GM18502 (cell line): ENCODE data around the gene KCNN4.
"Not testable (repeated sequence)": the region's sequence is repeated elsewhere in the genome, so short reads cannot be mapped to it uniquely, and the experiment has no call there.

Experiments
- ATAC-seq: cut with Tn5 transposase; IDR thresholded peaks from one replicate; pipeline ENCODE4 v1.9.1; 2021; ENCODE audit warnings: mild to moderate bottlenecking; ENCODE audit not compliant: unreplicated experiment, poor library complexity

The KCNN4 gene

DNA sequence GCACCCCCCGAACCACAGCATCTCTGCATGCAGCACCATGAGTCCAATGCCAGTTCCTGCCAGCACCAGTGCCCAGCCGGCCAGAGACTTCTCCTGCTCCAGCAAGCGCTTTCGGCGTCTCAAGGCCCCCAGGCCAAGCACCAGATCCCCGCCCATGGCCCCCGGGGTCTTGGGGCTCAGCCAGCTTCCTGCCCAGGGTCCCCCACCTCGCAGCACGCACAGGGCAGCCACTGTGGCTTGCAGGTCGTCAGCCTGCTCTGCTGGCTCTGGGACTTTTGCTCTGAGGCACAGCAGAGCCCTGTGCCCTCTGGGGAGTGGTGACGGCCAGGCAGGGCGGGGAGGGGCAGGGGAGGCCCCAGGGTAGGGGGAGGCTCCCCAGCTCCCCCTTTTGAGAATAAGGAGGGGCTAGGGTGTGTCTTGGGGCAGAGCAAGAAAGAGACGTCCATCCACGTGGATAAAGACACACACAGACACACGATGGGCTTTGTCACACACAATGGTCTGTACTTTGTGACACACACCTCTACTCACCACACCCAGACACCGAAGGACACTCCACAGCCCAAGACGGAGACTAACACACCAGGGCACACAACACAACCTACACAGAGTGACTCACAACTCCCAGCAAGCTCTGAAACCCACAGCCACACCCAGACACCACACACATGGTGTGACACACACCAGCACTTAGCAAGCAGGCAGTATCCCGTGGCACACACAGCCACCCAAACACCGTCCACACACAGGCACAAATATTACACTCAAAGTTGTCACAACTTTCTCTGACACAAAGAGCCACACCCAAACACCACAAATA, at the start of gene KCNN4:
Gene KCNN4 (minus strand): TSS at position 268 of the 820 bp plus-strand sequence. CDS start 112 bp downstream, at position 156.
- peak; percentile 36 for ATAC-seq

GRCh38 chr19:43826787-43827754, 46.3 kb upstream of the KCNN4 start, which contains the start of gene ZNF283:
Gene ZNF283, plus strand, starts transcription at chr19:43827321. Its CDS starts 6,184 bp downstream, at chr19:43833505.
- ATAC-seq: peak; percentile 75

- not testable (repeated sequence) for ATAC-seq
These were observed 43.8 kb upstream of the KCNN4 start for GRCh38 chr19:43824572-43824971.

GRCh38 chr19:43823856-43824255, 43.1 kb upstream of the KCNN4 start:
- ATAC-seq: not testable (repeated sequence)

DNA sequence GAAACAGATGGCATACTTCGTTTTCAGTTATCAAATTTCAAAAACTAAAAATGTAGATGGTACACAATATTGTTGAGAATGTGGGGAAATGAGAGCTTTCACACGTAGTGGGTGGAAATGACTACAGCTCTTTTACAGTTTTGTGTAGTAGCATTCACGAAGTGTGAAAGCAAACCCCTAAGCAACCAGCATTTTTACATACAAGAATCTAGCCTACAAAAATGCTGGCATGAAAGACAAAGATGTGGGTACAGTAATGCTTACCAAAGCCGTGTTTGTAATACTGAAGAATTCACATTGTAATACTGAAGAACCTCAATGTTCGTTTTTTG, 40.1 kb upstream of the KCNN4 start:
- no peak for ATAC-seq

DNA sequence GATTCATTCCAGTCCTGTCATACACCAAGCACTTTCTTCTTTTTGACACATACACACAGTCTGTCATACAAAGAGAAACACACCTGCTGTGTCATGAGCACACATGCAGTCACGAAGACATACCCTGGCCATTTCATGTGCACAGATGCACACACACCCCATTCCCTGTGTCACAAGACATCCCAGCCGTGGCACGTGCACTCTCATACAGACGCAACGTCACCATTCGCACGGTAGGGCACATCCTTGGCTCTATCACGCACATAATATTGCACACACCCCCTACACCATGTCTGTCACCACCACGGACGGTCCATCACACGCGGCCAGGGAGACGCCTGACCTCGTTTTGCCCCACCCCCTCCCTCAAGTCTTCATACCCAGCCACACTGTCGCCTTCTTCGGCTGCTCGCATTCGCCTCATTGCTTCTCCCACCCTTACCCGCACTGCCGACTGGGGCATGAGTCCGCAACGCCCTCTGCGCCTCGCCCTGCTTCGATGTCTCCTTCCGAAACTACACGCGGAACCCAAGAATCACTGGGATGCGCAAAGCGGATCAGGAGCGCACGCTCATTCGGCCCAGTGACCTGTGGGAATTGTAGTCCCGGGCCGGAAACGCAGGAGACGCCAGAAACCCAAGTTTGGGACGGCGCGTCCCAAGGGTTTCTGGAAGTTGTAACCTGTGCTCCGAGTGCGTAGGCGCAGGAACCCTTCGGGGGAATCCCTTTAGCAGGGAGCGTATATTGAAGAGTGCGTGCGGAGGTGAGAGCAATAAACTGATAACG, 39.5 kb upstream of the KCNN4 start:
- no peak for ATAC-seq

GRCh38 chr19:43818500-43818899, 37.7 kb upstream of the KCNN4 start:
- no peak for ATAC-seq

DNA sequence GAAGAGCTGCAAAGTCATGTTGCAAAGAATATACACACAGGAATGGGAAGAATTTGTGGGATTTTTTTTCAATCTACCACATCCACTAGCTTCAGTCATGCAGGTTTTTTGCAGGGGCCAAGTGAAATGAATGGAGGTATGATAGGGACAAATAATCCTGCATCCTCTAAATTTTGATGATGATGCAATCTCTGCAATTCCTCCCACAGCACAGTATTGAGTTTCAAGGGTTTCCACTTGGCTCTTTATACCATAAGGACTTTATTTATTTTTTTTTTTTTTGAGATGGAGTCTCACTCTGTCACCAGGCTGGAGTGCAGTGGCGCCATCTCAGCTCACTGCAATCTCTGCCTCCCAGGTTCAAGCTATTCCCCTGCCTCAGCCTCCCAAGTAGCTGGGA, 36.7 kb upstream of the KCNN4 start:
- ATAC-seq: not testable (repeated sequence)

DNA sequence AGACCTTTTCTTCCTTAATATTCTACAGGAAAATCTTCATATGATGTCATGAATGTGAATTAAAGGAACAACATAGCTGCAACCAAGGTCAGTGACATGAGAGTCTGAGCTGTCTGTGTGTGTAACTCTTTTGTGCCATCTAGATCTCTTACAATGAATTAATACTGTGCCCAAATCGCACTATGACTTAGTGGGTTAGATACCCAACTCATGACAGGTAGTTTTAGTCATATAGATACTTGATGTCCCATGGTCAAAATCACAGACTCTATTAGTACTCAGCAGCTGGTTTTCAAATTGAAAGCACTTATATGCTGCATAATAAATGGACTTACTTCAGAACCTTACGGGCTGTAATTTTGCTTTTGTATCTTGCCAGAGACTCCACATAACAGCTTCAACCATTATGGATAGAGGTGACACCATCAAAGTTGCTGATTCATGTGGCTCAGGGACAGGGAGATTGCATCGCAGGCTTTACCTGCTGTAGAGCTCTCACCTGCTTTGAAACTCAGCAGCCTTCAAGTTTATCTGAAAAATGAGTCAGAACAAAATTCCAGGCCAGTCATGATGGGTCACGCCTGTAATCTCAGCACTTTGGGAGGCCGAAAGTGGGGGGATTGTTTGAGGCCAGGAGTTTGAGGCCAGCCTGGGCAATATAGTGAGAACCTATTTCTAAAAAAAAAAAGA, 34.0 kb upstream of the KCNN4 start:
- ATAC-seq: no peak

DNA sequence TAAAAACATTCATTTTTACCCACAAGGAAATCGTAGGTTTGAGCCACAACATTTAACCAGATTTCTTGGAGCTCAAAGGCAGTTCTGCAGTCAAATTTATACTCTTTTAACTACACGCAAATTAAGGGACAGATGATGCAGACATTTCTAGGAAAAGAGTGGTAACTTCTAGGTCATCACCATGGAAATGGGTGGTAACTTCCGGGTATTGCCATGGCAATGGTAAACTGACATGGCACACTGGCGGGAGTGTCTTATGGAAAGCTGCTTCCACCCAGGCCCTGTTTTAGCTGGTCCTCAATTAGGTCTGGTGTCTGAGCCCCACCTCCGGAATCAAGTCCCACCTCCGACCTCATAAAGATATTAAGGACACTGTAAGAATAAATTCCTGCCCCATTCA, 31.9 kb upstream of the KCNN4 start:
- ATAC-seq: no peak

DNA sequence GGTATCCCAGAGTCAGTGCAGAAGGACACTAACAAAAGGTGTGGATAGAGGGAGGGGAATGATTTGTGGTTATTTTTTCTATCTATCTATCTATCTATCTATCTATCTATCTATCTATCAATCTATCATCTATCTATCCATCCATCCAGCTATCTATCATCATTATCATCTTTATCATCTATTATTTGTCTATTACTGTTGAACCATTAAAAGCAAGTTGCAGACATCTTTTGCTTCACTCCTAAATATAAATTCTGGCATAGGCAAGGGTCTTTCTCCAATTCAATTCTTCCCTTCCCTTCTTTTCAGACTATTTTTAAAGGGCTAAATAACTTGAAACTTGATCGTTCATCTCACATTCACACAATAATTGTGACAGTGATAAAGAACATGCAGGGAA, 31.5 kb upstream of the KCNN4 start:
- no peak for ATAC-seq

DNA sequence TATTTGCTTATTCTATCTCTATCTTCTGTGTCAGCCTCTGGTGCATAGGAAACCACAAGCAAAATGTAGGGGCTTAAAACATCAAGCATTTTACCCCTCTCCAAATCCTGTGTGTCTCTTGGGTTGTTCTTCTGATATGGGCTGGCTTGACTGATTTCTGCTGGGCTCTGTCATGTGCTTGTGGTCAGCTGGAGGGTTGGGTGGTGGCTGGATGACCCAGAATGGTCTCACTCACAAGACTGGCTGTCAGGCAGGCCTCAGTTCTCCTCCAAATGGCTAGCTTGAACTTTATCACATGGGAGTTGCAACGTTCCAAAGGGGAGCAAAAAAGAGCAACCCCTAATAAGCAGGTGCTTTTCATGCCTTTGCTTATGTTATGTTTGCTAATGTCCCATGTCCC, 31.1 kb upstream of the KCNN4 start:
- ATAC-seq: no peak

DNA sequence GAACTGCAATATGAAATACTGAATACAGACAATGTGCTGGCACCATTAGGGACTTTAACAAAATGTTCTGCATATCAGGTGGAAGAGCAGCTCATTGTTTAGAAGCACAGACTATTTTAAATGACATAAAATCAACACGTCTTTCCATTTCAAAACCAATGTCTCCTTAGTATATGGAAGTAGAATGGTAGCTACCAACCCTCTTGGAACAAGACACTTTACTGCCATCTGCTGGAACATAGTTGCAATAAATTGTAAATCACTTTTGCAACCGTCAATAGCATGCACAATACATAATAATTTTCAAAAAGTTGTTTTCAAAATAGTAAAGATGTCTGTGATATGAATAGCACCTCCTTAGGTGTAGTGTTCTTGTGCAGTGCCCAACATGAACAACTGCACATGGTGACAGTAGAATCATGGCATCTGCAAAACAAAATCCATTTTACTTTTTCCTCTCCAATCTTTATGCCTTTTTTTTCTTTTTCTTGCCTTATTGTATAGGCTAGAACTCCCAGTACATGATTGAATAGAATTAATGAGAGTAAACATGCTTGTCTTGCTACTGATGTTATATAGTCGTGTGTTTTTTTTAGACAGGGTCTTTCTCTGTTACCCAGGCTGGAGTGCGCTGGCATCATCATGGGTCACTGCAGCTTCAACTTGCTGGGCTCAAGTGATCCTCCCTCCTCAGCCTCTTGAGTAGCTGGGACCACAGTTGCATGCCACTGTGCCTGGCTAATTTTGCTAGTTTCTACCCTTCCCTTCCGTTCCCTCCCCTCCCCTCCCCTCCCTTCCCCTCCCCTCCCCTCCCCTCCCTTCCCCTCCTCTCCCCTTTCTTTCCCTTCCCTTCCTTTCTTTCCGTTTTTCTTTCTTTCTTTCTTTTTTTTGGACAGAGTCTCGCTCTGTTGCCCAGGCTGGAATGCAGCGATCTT, 29.3 kb upstream of the KCNN4 start:
- no peak for ATAC-seq

- ATAC-seq: no peak
These were observed 26.9 kb upstream of the KCNN4 start for GRCh38 chr19:43807651-43808050.

GRCh38 chr19:43806848-43807247, 26.1 kb upstream of the KCNN4 start:
- no peak for ATAC-seq

DNA sequence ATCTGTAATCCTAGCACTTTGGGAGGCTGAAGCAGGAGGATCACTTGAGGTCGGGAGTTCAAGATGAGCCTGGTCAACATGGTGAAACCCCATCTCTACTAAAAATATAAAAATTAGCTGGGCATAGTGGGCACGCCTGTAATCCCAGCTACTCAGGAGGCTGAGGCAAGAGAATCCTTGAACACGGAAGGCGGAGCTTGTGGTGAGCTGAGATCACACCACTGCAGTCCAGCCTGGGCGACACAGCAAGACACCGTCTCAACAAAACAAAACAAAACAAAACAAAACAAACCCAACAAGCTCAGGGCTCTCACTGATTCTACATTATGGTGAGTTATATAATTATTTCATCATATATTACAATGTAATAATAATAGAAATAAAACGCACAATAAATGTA, 25.6 kb upstream of the KCNN4 start:
- ATAC-seq: not testable (repeated sequence)

DNA sequence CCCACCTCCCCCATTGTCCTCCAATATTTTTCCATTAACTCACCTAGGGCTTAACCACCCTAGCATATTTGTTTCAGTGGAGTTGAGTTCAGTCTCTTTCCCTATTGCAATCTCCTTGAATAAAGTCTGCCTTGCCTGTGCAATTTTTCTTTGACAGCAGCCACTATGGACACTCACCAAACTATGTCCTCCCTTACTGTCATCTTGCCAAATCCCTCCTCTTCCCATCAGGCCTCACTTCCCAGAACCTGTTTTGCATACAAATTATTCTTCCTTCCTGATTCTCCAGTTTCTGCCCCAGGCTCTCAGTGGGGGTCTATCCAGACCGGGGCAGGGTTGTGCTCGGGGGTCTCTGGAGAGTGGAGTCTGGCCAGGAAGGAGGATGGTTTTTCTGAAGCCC, 23.7 kb upstream of the KCNN4 start:
- no peak for ATAC-seq

DNA sequence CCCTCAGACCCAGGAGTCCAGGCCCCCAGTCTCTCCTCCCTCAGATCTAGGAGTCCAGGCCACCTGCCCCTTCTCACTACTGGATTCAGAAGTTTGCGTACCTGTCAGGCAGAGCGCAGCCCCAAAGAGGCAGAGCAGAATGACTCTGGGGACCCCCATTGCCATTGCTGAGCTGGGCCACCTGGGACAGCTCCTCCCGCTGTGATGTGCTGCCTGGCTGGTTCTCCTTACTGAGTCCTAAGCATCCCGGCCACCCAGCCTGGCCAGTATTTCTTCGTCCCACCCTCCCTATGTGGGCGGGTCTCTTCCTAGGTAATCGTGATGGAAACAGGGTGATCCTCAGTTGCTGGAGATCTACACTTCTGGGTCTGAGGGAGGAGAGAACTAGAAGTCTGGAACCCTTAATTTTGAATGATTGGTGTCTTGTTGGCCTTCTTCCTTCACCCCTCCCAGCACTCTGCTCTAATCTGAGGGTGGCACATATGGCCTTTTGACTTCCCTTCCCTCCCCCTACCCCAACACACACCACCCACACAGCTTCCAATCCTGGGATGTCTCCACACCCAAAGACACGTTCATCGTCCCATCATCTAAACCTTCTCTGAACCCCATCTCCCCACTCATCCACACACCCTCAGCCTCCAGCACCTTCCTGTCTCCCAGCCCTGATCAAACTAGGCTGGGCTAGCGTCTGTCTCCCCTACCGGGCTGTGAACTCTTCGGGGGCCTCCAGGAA, 21.6 kb upstream of the KCNN4 start, which contains the start of gene LYPD5:
Gene LYPD5 (minus strand): TSS at position 232 of the 736 bp plus-strand sequence. CDS start 67 bp downstream, at position 165.
- ATAC-seq: no peak
